ENCODE data around the gene COPE. TPM values are rescaled to one million over a fixed set of nuclear protein-coding genes. Genes with fewer than 3 reads are reported as not detected.

The COPE gene
- total RNA-seq, 4 donors from 2014 or later, result 97.3 to 164 (median 144) TPM

GRCh38 chr19:18895038-18895823 is 24.0 kb downstream of the COPE start:
- TF ChIP-seq CTCF (IDR thresholded peaks at IDR 0.05; ENCODE audit: low read depth), result no peak

- TF ChIP-seq CTCF (IDR thresholded peaks at IDR 0.05; ENCODE audit: low read depth), result no peak
Observed at GRCh38 chr19:18894254-18895037, 24.7 kb downstream of the COPE start.

- TF ChIP-seq CTCF (IDR thresholded peaks at IDR 0.05; ENCODE audit: low read depth), result no peak
Observed at GRCh38 chr19:18893587-18894253, 25.5 kb downstream of the COPE start.

- no peak for TF ChIP-seq CTCF (IDR thresholded peaks at IDR 0.05; ENCODE audit: low read depth)
Observed at GRCh38 chr19:18889949-18890745, 29.0 kb downstream of the COPE start.

GRCh38 chr19:18886972-18887371 is 32.2 kb downstream of the COPE start:
- no peak for TF ChIP-seq CTCF (IDR thresholded peaks at IDR 0.05; ENCODE audit: low read depth)

GRCh38 chr19:18883526-18884304 is 35.5 kb downstream of the COPE start:
- TF ChIP-seq CTCF (IDR thresholded peaks at IDR 0.05; ENCODE audit: low read depth), result no peak

All from subcutaneous adipose tissue (tissue), 4 donors.